HepG2 (cell line): ENCODE results near the gene ERICH6. TPM values are rescaled to one million over a fixed set of nuclear protein-coding genes. Genes with fewer than 3 reads are reported as not detected.

Source experiments
- FOXP4 ChIP-seq: sonication (generic); formaldehyde crosslinking; IDR thresholded peaks from 2 replicates; pipeline ENCODE4 v1.4.0; 2020; ENCODE audit warnings: missing genetic modification reagents
- HOXA5 ChIP-seq: sonication (generic); formaldehyde crosslinking; IDR thresholded peaks from 2 replicates; pipeline ENCODE4 v1.4.0; 2020; ENCODE audit warnings: missing genetic modification reagents
- NFKBIZ ChIP-seq: IDR thresholded peaks from 2 replicates; pipeline ENCODE4 v1.6.1; 2018; ENCODE audit warnings: missing genetic modification reagents, missing compliant biosample characterization
- NR2C2 ChIP-seq: sonication (generic); formaldehyde crosslinking; IDR thresholded peaks from 2 replicates; pipeline ENCODE4 v1.4.0; 2020; ENCODE audit warnings: missing genetic modification reagents, mild to moderate bottlenecking, moderate library complexity, borderline replicate concordance
- SCMH1 ChIP-seq: sonication (generic); formaldehyde crosslinking; IDR thresholded peaks from 2 replicates; pipeline ENCODE4 v1.9.0; 2021; ENCODE audit warnings: missing genetic modification reagents, mild to moderate bottlenecking, borderline replicate concordance
- SIN3A ChIP-seq: IDR thresholded peaks from 2 replicates; pipeline ENCODE4 v1.6.1; 2011; ENCODE audit warnings: low read depth, mild to moderate bottlenecking, control low read depth, low read length, borderline replicate concordance
- SIN3B ChIP-seq: fragments of 150-350 bp; IDR thresholded peaks from 2 replicates; pipeline ENCODE4 v1.6.1; 2014; ENCODE audit warnings: low read length
- ZNF281 ChIP-seq: sonication (generic); formaldehyde crosslinking; IDR thresholded peaks from 2 replicates; pipeline ENCODE4 v1.4.0; 2020; ENCODE audit warnings: missing genetic modification reagents, borderline replicate concordance
- ZNF580 ChIP-seq: IDR thresholded peaks from 2 replicates; pipeline ENCODE4 v1.6.1; 2016; ENCODE audit warnings: low read depth, borderline replicate concordance
- ZNF614 ChIP-seq: IDR thresholded peaks from 2 replicates; pipeline ENCODE4 v1.6.1; 2018; ENCODE audit warnings: missing biosample characterization, missing genetic modification reagents, inconsistent platforms, borderline replicate concordance
- ZNF687 ChIP-seq: sonication (generic); formaldehyde crosslinking; IDR thresholded peaks from 2 replicates; pipeline ENCODE4 v1.5.1; 2020; ENCODE audit warnings: mild to moderate bottlenecking, missing genetic modification reagents, moderate library complexity
- ZNF691 ChIP-seq: sonication (generic); formaldehyde crosslinking; IDR thresholded peaks from 2 replicates; pipeline ENCODE4 v1.4.0; 2020; ENCODE audit warnings: missing genetic modification reagents, low read depth, mild to moderate bottlenecking, borderline replicate concordance
- ZNF713 ChIP-seq: sonication (generic); formaldehyde crosslinking; IDR thresholded peaks from 2 replicates; pipeline ENCODE4 v1.4.0; 2020; ENCODE audit warnings: mild to moderate bottlenecking, missing genetic modification reagents
- ZNF784 ChIP-seq: sonication (generic); formaldehyde crosslinking; IDR thresholded peaks from 2 replicates; pipeline ENCODE4 v1.5.1; 2020; ENCODE audit warnings: missing genetic modification reagents, mild to moderate bottlenecking, borderline replicate concordance
- ZSCAN31 ChIP-seq: sonication (generic); formaldehyde crosslinking; IDR thresholded peaks from 2 replicates; pipeline ENCODE4 v1.5.0; 2020; ENCODE audit warnings: low read depth, mild to moderate bottlenecking, missing genetic modification reagents
- polyA plus RNA-seq, 8 experiments: library from polyadenylated mRNA; depleted of rRNA in 3 of 8; stranded (reverse) in 7 of 8; unstranded in 1 of 8; fragments of >200 nt; fragmentation: Illumina TruSeq in 4 of 8; extraction: Trizol in 4 of 8; gene quantifications; 2 replicates each; pipeline versions ENCODE4 v1.2.1 to v1.2.3, GENCODE V29; 2011 to 2016; ENCODE audit warnings: low read depth in 4 of 8, missing spikeins in 1 of 8, mixed read lengths in 1 of 8; ENCODE audit not compliant: insufficient read depth in 1 of 8
- total RNA-seq, 5 experiments: library from RNA; depleted of rRNA; stranded (reverse); fragments of >200 nt; fragmentation: Illumina TruSeq; extraction: Trizol; gene quantifications; 2 replicates each; pipeline ENCODE4 v1.2.3, GENCODE V29; 2016; ENCODE audit warnings: low read depth in 1 of 5

ERICH6 gene
- total and polyA plus RNA-seq, 2 of the 13 experiments (the other 11 are each of a cell fraction or from before 2014, with no cell fraction given): 0.03 TPM; not detected in 1

- TF ChIP-seq ZNF691 (no peak; the same call in 1 of the 2 replicates), NFKBIZ (CRISPR knock-in tag) (0 out of 2 replicates have a peak, but pooled peaks have one; percentile 57), FOXP4 (CRISPR knock-in tag) (peak; percentile 95), ZNF687 (no peak), ZNF713 (no peak), ZNF614 (CRISPR knock-in tag) (peak; percentile 85), NR2C2 (CRISPR knock-in tag) (peak; percentile 52; the same call in 1 of the 2 replicates), SIN3B (0 out of 2 replicates have a peak, but pooled peaks have one; percentile 44), ZSCAN31 (CRISPR knock-in tag) (no peak), HOXA5 (CRISPR knock-in tag) (peak; percentile 65; the same call in 1 of the 2 replicates), SIN3A (no peak), ZNF580 (no peak), ZNF784 (no peak), SCMH1 (CRISPR knock-in tag) (no peak), ZNF281 (CRISPR knock-in tag) (peak; percentile 19; the same call in 1 of the 2 replicates)
These were observed 33.4 kb upstream of the ERICH6 start (continued) for GRCh38 chr3:150736903-150737832.
